ENCODE data around the gene NLGN3.

The NLGN3 gene

DNA sequence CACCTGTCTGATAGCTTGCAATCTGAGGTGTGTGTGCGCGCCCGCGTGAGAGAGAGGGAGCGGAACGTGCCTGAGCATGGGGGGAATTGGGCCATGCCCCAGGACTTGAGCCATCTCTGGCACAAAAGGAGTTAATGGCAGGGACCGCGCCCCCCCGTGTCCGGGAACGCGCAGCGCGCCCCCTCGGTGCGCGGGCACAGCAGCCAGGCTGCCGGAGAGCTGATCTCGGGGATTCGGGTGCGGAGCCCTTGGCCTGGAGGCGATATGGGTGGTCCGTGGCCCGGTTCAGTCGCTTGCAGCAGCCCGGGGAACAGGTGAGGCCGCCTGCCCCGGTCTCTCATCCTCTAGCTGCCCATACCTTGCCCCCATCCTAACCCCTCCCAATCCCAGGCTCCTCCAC is at the start of gene NLGN3:
Gene NLGN3, plus strand, starts transcription at position 191 of the 400 bp plus-strand sequence. CDS start 2,909 bp downstream, outside the sequence.
- DNase-seq (ENCODE audit: low spot score): no peak

DNA sequence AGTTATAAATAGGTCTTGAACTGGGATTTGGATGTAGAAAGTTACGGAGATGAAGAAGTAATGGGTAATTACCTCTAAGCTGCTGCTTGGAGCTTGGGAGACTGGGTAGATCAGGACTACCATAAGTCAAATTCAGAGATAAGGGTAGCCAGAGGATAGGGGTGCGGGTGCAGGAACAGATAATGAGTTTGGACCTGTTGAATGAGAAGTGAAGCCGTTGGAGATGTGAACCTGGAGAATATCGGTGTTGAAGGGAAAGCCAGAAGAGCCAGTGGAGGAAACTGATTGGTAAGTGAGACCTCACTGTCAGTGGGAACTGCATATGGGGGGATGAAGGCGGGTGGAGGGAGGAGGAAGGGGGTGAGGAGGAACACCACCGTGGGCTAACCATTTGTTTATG is 49.6 kb upstream of the NLGN3 start:
- DNase-seq (ENCODE audit: low spot score): no peak

DNA sequence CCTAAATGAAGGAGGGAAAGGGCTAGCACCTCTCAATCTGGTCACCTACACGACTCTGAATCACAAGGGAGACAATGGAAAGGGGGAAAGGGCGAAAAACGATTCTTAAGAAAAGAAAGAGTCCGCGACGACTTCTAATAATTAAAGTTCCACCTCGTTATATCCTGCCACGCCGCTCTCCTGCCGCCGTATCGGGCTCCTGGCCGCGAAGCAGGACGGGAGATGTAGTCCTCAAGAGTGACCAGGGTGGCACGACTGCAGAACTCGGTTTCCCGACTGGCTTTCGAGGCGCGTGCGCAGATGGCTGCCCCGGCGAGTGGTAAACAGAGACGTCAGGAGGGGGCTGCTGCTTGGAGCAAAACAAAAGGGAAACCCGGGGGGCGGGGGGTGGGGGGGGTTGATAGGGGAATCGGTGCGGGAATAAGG is 49.1 kb upstream of the NLGN3 start, which contains the start of gene FOXO4:
Gene FOXO4, plus strand, starts transcription at position 297 of the 426 bp plus-strand sequence. CDS start 678 bp downstream, outside the sequence.
- DNase-seq (ENCODE audit: low spot score): peak; percentile 76

DNA sequence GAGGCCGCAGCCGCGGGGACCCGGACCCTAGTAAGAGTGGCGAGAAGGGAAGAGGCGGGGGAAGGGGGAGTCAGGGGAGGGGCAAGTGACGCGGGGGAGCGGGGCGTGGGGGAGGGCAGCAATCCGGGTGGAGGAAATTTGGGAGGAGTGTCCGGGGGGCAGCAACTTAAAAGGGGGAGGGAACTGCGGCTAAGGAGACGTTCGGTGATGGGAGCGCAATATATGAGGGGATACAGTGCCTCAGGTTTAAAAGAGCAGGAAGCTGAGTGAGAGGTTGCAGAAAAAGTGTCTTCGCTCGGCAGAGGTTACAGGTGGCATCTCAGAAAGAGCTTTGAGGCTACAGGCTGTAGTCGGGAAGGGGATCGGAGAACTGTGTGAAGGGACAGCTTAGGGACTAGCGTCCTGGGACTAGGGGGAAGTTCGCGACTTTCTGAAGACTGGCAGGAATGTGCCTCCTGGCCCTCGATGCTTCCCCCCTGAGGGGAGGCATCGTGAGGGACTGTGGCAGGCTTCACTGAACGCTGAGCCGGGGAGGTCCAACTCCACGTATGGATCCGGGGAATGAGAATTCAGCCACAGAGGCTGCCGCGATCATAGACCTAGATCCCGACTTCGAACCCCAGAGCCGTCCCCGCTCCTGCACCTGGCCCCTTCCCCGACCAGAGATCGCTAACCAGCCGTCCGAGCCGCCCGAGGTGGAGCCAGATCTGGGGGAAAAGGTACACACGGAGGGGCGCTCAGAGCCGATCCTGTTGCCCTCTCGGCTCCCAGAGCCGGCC is 48.5 kb upstream of the NLGN3 start:
- no peak for DNase-seq (ENCODE audit: low spot score)

DNA sequence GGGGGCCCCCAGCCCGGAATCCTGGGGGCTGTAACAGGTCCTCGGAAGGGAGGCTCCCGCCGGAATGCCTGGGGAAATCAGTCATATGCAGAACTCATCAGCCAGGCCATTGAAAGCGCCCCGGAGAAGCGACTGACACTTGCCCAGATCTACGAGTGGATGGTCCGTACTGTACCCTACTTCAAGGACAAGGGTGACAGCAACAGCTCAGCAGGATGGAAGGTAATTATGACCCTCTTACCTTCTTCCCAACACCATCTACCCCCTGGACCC is 47.9 kb upstream of the NLGN3 start:
- no peak for DNase-seq (ENCODE audit: low spot score)

DNA sequence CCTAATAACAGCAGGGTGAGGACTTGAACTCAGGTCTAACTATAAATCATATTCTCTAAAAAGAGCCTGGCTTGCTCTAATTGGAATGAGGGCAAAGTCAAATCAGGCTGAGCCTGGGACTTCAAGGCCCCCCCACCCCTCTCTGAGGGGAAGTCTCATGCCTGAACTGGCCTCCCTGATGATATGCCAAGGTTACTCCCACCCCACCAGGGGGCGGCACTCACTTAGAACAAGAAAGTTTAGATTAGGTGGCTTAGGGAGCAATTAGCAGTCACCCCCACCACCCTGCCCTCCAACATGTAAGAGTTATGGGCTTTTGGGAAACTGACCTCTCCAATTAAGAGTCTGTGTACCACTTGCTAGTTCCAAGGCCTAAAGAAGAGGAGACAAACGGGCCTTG is 46.3 kb upstream of the NLGN3 start:
- DNase-seq (ENCODE audit: low spot score): no peak

DNA sequence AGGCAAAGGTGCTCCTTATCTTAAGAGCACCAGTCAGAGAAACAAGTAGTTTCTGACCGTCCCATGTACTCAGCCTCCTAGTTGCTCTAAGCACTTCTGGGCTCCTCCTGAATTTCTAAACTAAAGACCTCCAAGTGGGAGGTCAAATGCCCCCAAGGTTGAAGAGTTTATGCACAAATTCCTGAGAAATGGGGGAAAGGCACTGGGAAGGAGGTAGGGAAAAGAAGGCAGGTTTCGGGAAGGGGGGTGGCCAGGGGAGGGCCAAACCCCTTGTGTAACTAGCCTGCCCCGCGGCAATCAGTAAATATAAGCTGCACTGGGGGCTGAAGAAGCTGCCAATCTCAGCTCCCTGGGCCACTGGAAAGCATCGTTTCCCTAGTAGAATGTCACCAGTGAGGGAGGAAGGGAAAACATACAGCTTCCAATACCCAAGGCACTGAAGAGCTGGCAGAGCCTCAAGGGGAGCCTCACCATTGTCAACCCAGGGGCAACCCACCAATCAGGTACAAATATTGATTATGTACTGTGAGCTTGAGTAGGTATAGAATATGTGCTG is 45.6 kb upstream of the NLGN3 start:
- DNase-seq (ENCODE audit: low spot score): no peak

DNA sequence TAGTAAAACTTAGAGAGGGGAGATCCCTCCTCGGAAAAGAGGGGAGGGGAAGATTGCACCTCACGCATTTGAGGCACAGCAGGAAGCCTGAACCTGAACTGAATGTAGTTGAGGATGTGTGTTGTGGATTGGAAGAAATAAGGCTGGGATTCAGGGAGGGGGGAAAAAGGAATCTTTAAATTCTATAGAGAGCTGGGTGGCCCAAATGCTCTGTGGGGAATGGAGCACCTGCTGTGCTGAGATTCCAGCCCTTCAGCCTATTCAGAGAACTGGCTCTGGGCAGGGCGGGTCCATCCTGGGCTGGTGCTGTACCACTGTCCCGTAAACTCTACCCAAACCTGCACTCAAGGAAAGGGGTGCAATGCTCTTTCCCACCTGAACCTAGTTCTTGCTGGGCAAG is 44.9 kb upstream of the NLGN3 start:
- no peak for DNase-seq (ENCODE audit: low spot score)

DNA sequence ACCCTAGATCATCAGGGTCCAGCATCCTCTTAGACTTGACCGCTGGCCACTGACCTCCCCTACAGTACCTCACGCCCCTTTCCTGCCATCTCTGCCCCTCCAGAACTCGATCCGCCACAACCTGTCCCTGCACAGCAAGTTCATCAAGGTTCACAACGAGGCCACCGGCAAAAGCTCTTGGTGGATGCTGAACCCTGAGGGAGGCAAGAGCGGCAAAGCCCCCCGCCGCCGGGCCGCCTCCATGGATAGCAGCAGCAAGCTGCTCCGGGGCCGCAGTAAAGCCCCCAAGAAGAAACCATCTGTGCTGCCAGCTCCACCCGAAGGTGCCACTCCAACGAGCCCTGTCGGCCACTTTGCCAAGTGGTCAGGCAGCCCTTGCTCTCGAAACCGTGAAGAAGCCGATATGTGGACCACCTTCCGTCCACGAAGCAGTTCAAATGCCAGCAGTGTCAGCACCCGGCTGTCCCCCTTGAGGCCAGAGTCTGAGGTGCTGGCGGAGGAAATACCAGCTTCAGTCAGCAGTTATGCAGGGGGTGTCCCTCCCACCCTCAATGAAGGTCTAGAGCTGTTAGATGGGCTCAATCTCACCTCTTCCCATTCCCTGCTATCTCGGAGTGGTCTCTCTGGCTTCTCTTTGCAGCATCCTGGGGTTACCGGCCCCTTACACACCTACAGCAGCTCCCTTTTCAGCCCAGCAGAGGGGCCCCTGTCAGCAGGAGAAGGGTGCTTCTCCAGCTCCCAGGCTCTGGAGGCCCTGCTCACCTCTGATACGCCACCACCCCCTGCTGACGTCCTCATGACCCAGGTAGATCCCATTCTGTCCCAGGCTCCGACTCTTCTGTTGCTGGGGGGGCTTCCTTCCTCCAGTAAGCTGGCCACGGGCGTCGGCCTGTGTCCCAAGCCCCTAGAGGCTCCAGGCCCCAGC is 43.8 kb upstream of the NLGN3 start:
- no peak for DNase-seq (ENCODE audit: low spot score)

DNA sequence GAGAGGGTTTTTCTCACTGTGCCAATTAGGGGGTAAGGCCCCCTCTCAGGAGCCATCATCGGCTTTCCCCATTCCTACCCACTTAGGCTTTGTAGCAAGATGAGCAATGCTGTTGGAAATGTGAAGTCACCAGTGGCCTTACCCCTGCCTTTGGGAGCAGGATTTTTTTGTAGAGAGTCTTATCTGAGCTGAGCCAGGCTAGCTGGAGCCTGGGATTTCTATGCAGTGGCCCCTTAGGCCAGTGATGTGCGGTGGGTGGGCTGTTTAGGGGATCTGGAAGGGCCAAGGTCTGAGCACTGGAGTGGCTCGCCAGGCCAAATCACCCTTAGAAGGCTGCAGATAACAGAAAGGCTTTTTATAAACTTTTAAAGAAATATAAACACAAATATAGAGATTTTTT is 42.3 kb upstream of the NLGN3 start:
- DNase-seq (ENCODE audit: low spot score): no peak

DNA sequence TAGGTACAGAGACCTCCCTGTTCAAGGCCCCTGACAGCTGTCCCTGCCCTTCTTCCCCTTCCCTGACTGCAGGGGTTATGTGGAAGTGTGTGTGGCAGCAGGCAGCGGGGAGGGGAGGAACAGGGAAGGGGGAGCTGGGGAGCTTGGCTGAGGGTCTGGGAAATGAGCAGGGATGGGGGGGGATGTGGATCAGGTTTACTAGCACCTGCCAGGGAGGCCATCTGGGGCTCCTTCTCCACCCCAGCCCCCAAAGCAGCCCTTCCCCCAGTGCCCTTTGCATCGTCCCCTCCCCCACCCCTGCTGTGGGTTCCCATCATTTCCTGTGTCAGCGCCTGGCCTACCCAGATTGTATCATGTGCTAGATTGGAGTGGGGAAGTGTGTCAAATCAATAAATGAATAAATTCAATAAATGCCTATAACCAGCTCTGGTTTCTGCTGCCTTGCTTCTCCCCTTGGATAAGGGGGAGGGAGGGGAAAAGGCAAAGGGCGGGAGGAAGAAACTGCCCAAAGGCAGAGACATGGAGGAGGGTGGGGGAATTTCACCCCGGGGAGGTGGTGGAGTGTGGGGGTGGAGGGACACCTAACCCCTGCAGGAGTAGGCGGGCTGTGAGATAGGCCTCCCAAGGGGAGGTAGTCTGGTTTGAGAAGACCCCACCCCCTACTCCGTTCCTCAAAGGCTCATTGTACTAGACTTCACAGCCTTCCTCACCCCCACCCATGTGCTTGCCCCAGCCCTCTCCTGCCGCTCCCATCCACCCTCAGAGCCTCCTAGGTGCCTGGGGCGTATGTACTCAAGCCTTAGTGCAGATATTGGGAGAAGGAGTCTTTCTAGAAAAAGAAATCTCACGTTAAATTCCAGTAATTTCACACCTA is 41.3 kb upstream of the NLGN3 start:
- DNase-seq (ENCODE audit: low spot score): no peak

DNA sequence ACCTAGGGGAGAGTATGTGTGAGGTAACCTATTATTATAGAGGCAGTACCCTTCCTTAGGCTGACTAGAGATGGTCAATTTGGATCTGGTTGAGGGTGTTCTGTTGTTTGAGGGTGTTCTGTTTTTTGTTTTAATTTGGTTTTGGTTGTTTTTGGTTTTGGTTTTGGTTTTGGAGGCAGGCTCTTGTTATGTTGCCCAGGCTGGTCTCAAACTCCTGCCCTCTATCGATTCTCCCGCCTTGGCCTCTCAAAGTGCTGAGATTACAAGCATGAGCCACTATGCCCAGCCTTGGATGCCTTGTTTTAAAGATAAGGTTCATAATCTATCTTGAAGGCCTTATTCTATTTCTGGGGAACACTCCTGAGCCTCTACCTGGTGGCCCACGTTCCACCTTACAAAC is 39.0 kb upstream of the NLGN3 start:
- no peak for DNase-seq (ENCODE audit: low spot score)

DNA sequence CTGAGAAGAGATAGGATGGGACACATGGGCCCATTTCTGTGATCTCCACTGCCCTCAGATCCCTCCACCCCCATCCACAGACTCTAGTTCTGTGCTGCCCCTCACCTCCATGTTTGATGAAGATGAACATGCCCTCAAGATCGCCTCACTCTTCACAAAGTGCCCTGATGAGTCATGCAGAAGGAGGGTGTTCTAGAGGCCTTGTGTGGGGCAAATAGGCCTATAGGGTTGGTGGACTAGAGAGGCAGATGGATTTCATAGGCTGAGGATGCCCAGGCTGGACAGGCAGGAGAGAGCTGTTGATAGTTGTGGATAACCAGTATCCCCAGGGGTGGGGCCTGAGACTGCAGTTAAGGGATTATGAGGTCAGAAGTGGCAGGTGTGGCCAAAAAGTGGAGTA is 38.2 kb upstream of the NLGN3 start, which contains the start of gene CXorf65:
Gene CXorf65, minus strand, starts transcription at position 314 of the 400 bp plus-strand sequence. Its CDS starts 184 bp downstream, at position 130.
- DNase-seq (ENCODE audit: low spot score): no peak

DNA sequence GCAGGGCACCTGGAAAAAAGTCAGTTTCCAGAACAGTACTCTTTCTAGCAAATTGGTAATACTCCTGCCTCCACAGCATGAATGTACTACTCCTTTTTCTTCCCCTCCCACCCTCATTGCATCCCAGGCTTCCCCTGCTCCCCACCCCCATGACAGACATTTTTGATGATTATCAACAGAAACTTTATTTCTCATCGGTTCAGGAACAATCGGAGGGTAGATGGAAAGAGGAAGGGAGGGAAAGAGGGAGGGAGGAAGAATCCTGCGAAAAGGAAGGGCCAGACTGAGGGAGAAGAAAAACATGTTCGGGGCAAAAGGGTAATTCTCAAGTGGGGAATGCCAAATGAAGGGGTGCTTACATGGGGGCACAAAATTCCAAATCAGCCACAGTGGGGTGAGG is 37.4 kb upstream of the NLGN3 start:
- no peak for DNase-seq (ENCODE audit: low spot score)

DNA sequence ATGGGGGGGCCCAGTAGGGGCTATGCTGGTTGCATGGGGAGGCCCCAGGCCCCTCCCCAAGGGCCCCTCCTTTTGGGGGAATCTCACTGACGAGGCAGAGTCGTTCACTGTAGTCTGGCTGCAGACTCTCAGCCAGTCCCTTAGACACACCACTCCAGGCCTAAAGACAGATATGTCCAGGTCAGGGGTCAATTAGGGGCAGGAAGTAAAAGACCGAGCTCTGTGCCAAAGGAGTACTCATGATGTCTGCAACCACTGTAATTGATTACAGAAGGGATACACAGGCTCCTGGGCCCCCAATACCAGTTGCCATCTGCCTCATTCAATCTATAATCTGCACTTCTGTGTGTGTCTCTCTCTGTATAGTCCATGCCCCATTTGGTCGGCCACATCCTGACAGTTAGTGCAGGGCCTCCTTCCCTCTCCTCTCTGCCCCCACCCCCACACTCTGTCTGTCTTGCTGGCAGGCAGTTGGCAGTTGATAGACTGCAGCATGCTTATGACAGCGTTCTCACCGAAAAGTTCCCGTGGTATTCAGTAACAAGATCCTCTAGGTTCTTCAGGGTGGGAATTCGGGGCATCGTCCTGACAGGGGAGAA is 36.8 kb upstream of the NLGN3 start:
- DNase-seq (ENCODE audit: low spot score): no peak

DNA sequence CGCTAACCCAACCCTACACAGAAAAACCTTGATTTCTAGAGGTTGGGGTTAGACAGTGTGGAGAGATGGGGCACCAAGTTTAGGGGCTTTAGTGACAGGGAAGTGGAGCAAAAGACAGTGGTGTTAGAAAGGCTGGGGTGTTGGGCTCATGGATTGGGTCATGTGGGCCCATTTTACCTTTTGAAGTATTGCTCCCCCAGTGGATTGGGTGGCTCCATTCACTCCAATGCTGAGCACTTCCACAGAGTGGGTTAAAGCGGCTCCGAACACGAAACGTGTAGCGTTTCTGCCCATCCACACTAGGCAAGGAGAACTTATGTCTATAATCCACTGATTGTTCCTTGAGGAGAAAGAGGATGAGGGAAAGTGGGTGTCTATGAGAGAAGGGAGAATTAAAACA is 35.6 kb upstream of the NLGN3 start:
- DNase-seq (ENCODE audit: low spot score): no peak

DNA sequence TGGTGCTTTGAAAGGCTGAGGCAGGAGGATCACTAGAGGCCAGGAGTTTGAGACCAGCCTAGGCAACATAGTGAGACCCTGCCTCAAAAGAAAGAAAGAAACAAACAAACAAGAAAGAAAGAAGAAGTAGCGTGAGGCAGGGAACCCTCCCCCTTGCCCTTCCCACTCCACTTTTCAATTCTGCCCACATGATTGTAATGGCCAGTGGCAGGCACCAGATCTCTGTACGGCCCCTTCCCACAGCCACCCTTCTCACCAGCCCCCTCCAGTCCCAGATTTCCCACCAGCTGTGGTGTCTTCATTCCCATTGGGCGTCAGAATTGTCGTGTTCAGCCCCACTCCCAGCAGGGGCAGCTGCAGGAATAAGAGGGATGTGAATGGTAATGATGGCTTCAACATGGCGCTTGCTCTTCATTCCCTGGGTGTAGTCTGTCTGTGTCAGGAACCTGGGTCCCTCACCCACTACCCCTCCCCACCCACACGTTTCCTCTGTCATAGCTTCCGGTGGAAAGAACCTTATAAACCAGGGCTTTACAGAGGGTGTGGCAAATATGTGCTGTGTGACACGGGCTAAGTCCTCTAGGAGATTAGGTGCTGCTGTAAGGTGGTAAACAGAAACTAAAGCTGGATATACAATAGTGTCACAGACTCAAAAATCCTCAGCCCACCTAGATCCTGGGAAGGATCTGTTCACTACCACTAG is 33.3 kb upstream of the NLGN3 start, which contains the start of gene IL2RG:
Gene IL2RG, minus strand, starts transcription at position 437 of the 703 bp plus-strand sequence. Its CDS starts 38 bp downstream, at position 399.
- DNase-seq (ENCODE audit: low spot score): peak; percentile 42

DNA sequence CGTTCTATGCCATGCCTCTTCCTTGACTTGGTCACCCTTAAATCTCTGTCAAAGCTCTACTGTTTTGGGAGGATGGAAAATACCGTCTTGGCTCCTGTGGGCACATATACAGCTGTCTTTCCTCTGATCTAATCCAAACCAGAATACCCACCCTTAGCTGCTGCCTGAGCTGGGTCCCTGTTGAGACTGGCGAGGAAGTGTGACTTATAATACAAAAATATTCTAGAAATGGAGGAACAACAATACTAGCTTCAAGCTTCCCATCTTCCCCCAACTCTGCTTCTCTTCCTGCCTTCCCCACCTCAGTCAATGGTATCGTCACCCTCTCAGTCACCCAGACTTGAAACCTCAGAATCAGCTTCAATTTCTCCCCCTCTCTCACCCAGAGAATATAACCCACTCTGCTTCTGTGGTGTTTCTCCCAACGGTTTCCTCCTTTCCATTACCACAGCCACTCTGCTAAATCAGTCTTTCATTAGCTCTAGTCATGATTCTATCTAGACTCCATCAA is 32.7 kb upstream of the NLGN3 start:
- no peak for DNase-seq (ENCODE audit: low spot score)

DNA sequence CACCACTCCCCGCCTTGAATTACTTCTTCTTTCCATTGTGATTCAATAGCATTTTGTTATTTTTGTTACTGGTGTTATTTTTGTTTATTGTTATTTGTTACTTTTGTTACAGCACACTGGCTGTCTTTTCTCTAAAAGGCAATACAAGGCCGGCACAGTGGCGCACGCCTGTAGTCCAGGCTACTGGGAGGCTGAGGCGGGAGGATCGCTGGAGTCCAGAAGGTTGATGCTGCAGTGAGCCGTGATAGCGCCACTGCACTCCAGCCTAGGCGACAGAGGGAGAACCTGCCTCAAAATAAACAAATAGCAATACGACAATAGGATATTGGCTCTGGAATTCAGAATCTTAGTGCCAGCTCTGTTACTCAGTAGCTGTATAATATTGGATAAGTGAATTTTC is 27.3 kb upstream of the NLGN3 start:
- no peak for DNase-seq (ENCODE audit: low spot score)

Measured in LoVo (cell line).